Measurements from ENCODE around the gene UCMA. TPM values are rescaled to one million over a fixed set of nuclear protein-coding genes. Genes with fewer than 3 reads are reported as not detected.
"Not testable (repeated sequence)": the region's sequence is repeated elsewhere in the genome, so short reads cannot be mapped to it uniquely, and the experiment has no call there.

The UCMA gene
- total RNA-seq, result not detected in 2 replicates
- polyA plus RNA-seq, result not detected in 2 replicates
- not detected in 2 replicates for polyA plus RNA-seq (2012)
- polyA minus RNA-seq (ENCODE audit: low replicate concordance), result not detected in 2 replicates

- Histone ChIP-seq H2AFZ (ENCODE audit: low read length) (no peak within 1 kb of the TSS), H3K27me3 (ENCODE audit: control insufficient read depth, insufficient read depth, low read length) (no peaks in the 10 kb centered on the region), H3K27ac (ENCODE audit: insufficient read depth, low read length) (no peak within 1 kb of the TSS), H3K9me3 (ENCODE audit: control insufficient read depth, insufficient read depth, low read depth, low read length) (no peaks in the 10 kb centered on the region), H3K4me2 (ENCODE audit: extremely low read depth, insufficient read depth, low read length) (no peak within 1 kb of the TSS), H3K79me2 (ENCODE audit: control insufficient read depth, insufficient read depth, low read length) (no peaks in the 10 kb centered on the region), H3K4me3 (replicated peaks in 1 of 4; ENCODE audit: control extremely low read depth in 1 of 4, insufficient read depth in 1 of 4, low read depth in 3 of 4, low read length in 4 of 4) (no peak within 1 kb of the TSS), H3K4me1 (ENCODE audit: control insufficient read depth, extremely low read depth, insufficient read depth, low read length) (no peaks in the 10 kb centered on the region), H4K20me1 (ENCODE audit: control insufficient read depth, extremely low read depth, insufficient read depth, low read length) (no peaks in the 10 kb centered on the region), H3K36me3 (ENCODE audit: control insufficient read depth, insufficient read depth, low read length) (no peaks in the 10 kb centered on the region), H3K9ac (ENCODE audit: insufficient read depth, low read length) (no peak within 1 kb of the TSS)
- no peak for TF ChIP-seq CTCF (conservative IDR thresholded peaks at IDR 0.05 in 1 of 2, IDR thresholded peaks at IDR 0.05 in 1 of 2; ENCODE audit: low read depth in 1 of 2, low read length in 2 of 2)
- no peak for TF ChIP-seq EZH2 (IDR thresholded peaks at IDR 0.05; ENCODE audit: low read length, missing control alignments)
- DNase-seq (ENCODE audit: low read depth in 2 of 2), result no peak
Observed at GRCh38 chr10:13234172-13234571, at the start of gene UCMA. TSS of gene UCMA (minus strand) at chr10:13234374. CDS start at chr10:13234258, 116 bp downstream.

GRCh38 chr10:13282348-13282747 is 48.2 kb upstream of the UCMA start:
- not testable (repeated sequence) for H4K20me1 ChIP-seq (ENCODE audit: control insufficient read depth, extremely low read depth, insufficient read depth, low read length)

GRCh38 chr10:13276749-13277365 is 42.7 kb upstream of the UCMA start:
- peak in 1 of 2 donors; percentile 63 for DNase-seq (ENCODE audit: low read depth in 2 of 2)
- H3K79me2 ChIP-seq (ENCODE audit: control insufficient read depth, insufficient read depth, low read length), result no peaks in the 10 kb centered on the region
- no peak overlapping the region for H3K9ac ChIP-seq (ENCODE audit: insufficient read depth, low read length)
- H3K27ac ChIP-seq (ENCODE audit: insufficient read depth, low read length), result no peak overlapping the region
- H3K9me3 ChIP-seq (ENCODE audit: control insufficient read depth, insufficient read depth, low read depth, low read length), result no peaks in the 10 kb centered on the region
- H4K20me1 ChIP-seq (ENCODE audit: control insufficient read depth, extremely low read depth, insufficient read depth, low read length), result no peaks in the 10 kb centered on the region
- H3K27me3 ChIP-seq (ENCODE audit: control insufficient read depth, insufficient read depth, low read length), result no peaks in the 10 kb centered on the region
- no peak overlapping the region for H2AFZ ChIP-seq (ENCODE audit: low read length)
- no peaks in the 10 kb centered on the region for H3K36me3 ChIP-seq (ENCODE audit: control insufficient read depth, insufficient read depth, low read length)
- H3K4me2 ChIP-seq (ENCODE audit: extremely low read depth, insufficient read depth, low read length), result no peak overlapping the region
- H3K4me1 ChIP-seq (ENCODE audit: control insufficient read depth, extremely low read depth, insufficient read depth, low read length), result no peaks in the 10 kb centered on the region
- no peak overlapping the region for H3K4me3 ChIP-seq (replicated peaks in 1 of 4; ENCODE audit: control extremely low read depth in 1 of 4, insufficient read depth in 1 of 4, low read depth in 3 of 4, low read length in 4 of 4)
- TF ChIP-seq EZH2 (IDR thresholded peaks at IDR 0.05; ENCODE audit: low read length, missing control alignments) (no peak), CTCF (conservative IDR thresholded peaks at IDR 0.05 in 1 of 2, IDR thresholded peaks at IDR 0.05 in 1 of 2; ENCODE audit: low read depth in 1 of 2, low read length in 2 of 2) (peak; percentile 43 to 49)

More at GRCh38 chr10:13282348-13282747, 48.2 kb upstream of the UCMA start:
- not testable (repeated sequence) for H3K4me3 ChIP-seq (replicated peaks in 1 of 4; ENCODE audit: control extremely low read depth in 1 of 4, insufficient read depth in 1 of 4, low read depth in 3 of 4, low read length in 4 of 4); H3K9me3 ChIP-seq (ENCODE audit: control insufficient read depth, insufficient read depth, low read depth, low read length); H3K27ac ChIP-seq (ENCODE audit: insufficient read depth, low read length); H3K27me3 ChIP-seq (ENCODE audit: control insufficient read depth, insufficient read depth, low read length); DNase-seq (ENCODE audit: low read depth in 2 of 2); H3K79me2 ChIP-seq (ENCODE audit: control insufficient read depth, insufficient read depth, low read length); H3K9ac ChIP-seq (ENCODE audit: insufficient read depth, low read length); H2AFZ ChIP-seq (ENCODE audit: low read length); H3K4me1 ChIP-seq (ENCODE audit: control insufficient read depth, extremely low read depth, insufficient read depth, low read length); H3K36me3 ChIP-seq (ENCODE audit: control insufficient read depth, insufficient read depth, low read length); H3K4me2 ChIP-seq (ENCODE audit: extremely low read depth, insufficient read depth, low read length)

- not testable (repeated sequence) for H2AFZ ChIP-seq (ENCODE audit: low read length); H3K9ac ChIP-seq (ENCODE audit: insufficient read depth, low read length); H3K27me3 ChIP-seq (ENCODE audit: control insufficient read depth, insufficient read depth, low read length); H3K9me3 ChIP-seq (ENCODE audit: control insufficient read depth, insufficient read depth, low read depth, low read length); H3K36me3 ChIP-seq (ENCODE audit: control insufficient read depth, insufficient read depth, low read length); H3K4me3 ChIP-seq (replicated peaks in 1 of 4; ENCODE audit: control extremely low read depth in 1 of 4, insufficient read depth in 1 of 4, low read depth in 3 of 4, low read length in 4 of 4); DNase-seq (ENCODE audit: low read depth in 2 of 2); H3K4me2 ChIP-seq (ENCODE audit: extremely low read depth, insufficient read depth, low read length); H4K20me1 ChIP-seq (ENCODE audit: control insufficient read depth, extremely low read depth, insufficient read depth, low read length); H3K4me1 ChIP-seq (ENCODE audit: control insufficient read depth, extremely low read depth, insufficient read depth, low read length); H3K27ac ChIP-seq (ENCODE audit: insufficient read depth, low read length); H3K79me2 ChIP-seq (ENCODE audit: control insufficient read depth, insufficient read depth, low read length)
Observed at GRCh38 chr10:13276146-13276545, 42.0 kb upstream of the UCMA start.
